ENCODE results near the gene ATP9A.

The ATP9A gene

GRCh38 chr20:51549474-51549873 lies 218.7 kb downstream of the ATP9A start:
- DNase-seq (ENCODE audit: low spot score), result no peak

GRCh38 chr20:51547951-51548350 lies 220.2 kb downstream of the ATP9A start:
- DNase-seq (ENCODE audit: low spot score), result no peak

Data from D341Med (cell line).